HG03095 (cell line): ENCODE data around the gene LINGO1.

Experiments used
- ATAC-seq: cut with Tn5 transposase; IDR thresholded peaks from one replicate; pipeline ENCODE4 v1.9.1; 2021; ENCODE audit warnings: moderate library complexity; ENCODE audit not compliant: unreplicated experiment

The LINGO1 gene, protein sequence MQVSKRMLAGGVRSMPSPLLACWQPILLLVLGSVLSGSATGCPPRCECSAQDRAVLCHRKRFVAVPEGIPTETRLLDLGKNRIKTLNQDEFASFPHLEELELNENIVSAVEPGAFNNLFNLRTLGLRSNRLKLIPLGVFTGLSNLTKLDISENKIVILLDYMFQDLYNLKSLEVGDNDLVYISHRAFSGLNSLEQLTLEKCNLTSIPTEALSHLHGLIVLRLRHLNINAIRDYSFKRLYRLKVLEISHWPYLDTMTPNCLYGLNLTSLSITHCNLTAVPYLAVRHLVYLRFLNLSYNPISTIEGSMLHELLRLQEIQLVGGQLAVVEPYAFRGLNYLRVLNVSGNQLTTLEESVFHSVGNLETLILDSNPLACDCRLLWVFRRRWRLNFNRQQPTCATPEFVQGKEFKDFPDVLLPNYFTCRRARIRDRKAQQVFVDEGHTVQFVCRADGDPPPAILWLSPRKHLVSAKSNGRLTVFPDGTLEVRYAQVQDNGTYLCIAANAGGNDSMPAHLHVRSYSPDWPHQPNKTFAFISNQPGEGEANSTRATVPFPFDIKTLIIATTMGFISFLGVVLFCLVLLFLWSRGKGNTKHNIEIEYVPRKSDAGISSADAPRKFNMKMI

DNA sequence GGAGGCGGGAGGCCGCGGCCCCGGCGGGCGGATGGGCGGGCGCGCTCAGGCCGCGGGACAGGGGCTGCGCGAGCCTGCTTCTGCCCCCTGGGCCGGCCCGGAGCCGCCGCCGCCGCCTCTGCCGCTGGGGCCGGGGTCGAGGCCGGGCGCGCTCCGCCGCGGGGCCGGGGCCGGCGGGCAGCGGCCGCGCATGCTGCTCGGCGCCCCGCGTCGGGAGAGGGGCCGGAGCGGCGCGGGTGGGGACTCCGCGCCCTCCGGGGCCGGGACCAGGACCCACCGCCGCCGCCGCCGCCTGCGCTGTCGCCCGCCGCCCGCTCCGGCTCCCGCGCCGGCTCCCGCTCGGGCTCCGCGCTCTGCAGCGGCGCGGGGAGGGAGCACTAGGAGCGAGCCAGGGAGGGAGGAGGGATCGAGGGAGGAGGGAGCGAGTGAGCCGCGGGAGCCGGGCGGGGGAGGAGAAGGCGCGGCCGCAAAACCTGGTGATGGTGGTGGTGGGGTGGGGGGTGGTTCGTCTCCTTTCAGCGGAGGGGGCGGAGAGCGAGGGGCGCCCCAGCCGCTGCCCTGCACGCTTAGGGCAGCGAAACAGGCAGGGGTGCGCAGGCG lies at the start of gene LINGO1:
TSS of gene LINGO1 (minus strand) at position 379 of the 600 bp plus-strand sequence. CDS start 597 bp downstream, outside the sequence.
- ATAC-seq, result no peak

DNA sequence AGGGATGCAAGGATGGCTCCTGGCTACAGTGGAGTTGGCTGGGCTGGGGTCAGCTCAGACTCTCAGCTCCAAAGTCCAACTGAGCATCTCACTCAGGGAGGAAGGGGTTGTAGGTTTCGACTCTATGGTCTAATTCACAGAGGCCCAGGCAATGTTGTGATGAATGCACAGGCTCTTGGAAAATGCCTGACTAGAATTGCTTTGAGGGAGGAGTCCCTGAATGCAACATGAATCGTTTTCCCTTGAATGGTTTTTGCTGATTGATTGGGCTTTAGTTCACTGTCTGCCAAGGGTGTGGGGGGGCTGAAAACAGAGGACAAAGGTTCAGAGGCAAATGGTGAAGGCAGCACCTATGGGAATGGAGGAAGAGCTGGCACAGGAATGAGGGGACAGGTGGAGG lies 48.6 kb upstream of the LINGO1 start:
- ATAC-seq, result no peak

DNA sequence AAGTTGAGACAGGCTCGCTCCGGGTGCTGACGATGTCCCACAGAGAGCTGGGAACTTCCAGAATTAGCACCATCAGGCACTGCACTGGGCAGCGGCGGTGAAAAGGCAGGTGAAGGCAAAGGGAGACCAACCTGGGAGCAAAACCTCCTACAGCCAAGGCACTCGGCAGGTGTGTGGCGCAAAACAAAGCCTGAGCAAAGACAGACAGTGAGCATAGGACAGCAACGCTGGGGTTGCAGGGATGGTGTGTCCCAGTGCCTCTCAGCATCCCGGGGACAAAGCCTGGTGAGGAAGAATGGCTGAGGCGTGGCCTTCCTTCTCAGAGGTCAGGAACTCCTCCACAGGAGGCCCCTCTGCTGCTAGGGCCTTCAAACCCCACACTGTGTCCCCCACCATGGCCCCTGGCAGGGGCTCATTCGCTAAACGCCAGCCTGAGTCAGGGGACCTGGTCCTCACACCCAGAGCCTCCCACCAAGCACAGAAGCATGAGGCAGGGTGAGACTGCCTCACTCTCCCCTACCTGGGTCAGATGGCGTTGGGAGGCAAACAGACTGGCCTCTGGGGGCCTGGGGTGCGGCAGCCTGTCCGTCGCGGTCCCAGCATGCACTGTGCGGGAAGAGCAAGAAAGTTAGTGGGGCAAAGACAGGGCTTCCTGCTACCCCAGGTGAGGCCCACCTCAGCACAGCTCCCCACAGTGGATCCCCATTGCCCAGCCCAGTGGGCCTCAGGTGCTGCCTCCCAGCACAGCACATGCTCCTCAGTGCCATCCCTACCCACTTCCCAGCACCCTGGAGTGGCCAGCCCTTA lies 44.1 kb upstream of the LINGO1 start:
- no peak for ATAC-seq

GRCh38 chr15:77675806-77676415 lies 43.2 kb upstream of the LINGO1 start:
- no peak for ATAC-seq

- no peak for ATAC-seq
Observed at GRCh38 chr15:77674327-77674726, 41.6 kb upstream of the LINGO1 start.

DNA sequence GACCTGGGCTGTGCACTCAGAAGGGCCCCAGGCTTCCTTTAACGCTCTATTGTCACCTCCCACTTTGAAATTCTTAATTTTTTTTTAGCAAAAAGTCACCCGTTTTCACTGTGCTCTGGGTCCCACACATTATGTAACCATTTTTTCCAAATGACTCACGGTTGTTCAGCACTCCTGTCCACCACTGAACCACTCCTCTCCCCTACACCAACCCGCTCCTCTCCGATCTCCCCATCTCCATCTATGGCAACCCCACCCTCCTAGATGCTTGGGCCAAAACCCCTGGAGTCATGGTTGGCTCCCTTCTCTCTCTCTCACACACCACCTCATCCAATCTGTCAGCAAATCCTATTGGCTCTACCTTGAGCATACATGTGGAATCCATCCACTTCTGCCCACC lies 41.2 kb upstream of the LINGO1 start:
- no peak for ATAC-seq

DNA sequence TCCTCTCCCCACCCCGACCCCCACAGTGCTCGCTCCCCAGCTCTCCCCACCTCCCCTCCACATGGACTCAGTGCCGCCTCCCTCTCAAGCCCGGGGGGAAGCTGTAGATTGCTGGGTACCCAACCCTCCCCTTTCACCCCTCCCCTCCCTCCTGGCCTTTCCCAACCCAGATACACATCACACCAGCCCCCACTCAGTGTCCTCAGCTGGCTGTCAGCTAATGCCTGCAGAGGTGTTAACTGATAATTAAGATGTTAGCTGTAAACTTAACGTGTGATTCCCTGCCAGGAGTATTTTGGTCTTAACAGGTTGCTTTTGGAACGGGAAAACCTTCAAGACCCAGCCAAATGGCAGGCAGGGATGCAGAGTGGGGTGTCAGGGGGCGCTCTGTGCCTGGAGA lies 39.4 kb upstream of the LINGO1 start:
- ATAC-seq, result no peak

GRCh38 chr15:77671362-77672056 lies 38.8 kb upstream of the LINGO1 start:
- ATAC-seq, result no peak

GRCh38 chr15:77670558-77671361 lies 38.0 kb upstream of the LINGO1 start:
- ATAC-seq, result no peak

DNA sequence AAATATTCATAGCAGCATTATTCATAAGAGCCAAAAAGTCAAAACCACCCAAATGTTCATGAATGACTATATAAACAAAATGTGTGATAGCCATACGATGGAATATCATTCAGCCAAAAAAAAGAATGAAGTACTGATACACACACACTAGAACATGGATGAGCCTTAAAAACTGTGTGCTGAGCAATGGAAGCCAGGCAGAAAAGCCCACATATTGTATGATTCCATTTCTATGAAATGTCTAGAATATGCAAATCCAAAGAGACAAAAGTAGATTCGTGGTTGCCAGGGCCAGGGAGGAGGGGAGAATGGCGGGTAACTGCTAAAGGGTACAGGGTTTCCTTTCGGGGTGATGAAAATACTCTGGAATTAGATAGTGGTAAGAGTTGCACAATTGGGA lies 37.2 kb upstream of the LINGO1 start:
- no peak for ATAC-seq

- no peak for ATAC-seq
Observed at GRCh38 chr15:77667338-77668234, 34.9 kb upstream of the LINGO1 start.

DNA sequence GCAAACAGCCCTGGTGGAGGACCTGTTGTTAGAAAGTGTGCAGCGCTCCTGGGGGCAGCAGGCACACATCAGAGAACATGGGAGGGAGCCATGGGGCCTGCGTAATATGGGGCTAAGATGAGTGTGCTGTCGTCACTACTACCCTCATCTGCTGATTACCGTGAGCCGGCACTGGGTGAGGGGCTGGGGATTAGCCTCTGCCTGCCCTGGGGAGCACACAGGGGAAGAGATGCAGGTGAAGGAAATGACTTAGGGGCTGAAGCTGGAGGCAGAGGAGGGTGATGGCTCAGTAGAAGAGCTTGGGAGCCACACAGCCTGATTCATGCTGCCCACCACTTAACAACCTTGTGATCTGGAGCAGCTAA lies 33.6 kb upstream of the LINGO1 start:
- ATAC-seq, result no peak

DNA sequence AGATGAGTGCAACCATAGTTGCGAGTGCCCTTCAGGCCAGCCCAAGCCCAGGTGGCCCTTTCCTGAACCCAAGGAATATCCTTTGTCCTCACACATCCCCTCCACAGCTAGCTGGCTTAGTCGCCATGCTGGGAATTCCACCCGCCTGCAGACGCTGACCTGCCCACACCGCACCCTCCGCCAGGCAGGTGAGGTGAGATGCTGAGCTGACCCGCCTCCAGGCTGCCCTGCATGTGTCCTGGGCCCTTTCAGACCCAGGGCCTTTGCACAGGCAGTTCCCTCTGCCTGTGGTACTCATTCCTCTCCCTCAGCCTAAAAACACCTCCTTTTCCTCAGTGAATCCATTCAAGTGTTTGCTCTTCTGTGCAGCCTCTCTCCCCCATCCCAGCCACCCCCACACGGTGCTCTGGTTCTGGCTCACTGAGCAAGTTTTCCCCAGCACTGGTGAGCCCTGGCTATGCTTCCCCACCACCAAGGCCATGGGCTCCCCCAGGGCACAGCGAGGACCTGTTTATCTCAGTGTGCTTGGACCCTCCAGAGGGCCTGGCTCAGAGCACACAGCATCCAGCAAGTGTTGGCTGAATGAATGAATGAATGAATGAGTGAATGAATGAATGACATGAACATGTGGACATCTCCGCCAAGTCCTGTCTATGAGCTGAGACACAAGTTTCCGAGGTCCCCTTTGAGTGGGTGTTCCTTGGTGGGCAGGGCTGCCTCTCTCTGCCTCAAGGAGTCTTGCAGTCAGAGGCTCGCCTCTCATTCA lies 33.0 kb upstream of the LINGO1 start:
- ATAC-seq, result no peak

GRCh38 chr15:77664428-77664827 lies 31.7 kb upstream of the LINGO1 start:
- ATAC-seq, result no peak

DNA sequence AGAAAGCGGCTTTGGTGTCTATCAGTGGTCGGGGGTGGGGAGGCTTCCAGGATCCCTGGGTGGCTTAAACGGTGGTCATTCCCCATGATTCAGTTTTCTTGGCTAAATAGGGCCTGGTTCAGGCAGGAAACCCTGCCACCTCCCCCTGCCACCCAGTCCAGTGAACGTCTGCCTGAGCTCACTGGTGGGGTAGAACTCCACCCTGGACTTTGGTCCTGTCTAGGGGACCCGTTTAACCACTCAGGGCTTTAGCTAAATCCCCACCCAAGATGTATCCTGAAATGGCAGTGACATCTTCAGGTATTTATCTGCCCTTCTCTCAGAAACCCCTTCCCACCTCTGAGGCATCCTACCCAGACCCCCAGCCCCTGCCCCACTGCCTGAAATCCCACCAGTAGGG lies 30.5 kb upstream of the LINGO1 start:
- ATAC-seq, result no peak

DNA sequence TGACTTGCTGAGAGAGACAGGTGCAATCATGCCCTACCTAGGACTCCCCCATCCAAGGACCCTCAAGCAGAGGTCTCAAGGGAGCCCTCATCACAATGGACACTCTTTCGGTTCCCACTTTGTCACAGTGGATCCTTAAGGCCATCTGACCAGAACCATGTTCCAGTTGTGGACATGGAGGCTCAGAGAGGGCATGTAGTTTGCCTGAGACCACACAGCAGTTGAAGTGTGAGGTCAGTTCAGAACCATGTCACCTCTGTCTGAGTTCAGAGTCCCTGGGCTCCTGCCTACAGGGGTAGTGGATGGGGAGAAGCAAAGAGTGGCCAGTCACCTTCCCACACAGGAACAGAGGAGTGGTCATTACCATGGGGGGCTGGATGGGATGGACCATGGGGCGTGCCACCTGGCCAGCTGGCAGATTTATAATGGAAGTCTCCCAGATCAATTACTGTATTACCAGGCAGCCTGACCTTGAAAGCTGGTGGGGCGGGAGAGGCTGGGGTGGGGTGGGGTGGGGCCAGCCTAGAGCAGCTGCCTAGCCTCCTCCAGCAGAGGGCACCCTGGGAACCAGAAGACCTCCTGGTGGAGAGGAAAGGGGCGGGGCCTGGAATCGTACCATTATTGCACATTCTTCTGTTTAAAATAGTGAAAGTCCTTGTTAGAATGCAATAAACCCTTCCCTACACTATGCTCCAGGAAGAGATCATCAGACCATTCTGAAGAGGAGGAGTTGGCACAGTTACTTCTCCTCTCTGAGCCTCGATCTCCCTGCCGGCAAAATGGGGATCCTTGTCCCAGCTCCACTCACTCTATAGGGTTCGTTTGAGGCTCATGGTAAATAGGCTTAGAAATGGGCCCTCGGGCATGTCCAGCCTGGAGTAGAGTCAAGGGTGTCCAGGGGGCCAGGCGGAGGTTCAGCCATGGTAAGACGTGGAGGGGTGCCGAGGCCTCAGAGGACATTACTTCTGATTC lies 26.9 kb upstream of the LINGO1 start:
- no peak for ATAC-seq

DNA sequence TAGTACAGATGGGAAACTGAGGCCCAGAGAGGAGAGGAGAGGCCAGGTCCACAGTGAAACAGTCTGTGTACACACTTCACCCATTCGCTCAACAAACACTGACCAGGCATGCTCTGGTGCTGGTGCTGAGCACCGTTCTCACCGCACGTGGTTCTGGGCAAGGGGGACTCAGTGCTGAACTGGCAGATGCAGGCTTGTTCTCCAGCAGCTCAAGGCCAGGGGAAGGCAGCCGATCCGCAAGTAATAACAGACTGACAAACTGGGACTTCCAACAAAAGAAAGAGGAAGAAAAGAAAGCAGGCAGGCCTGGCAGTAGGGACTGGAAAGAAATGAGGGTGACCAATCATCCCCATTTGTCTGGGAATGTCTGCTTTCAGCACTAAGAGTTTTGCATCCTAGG lies 25.6 kb upstream of the LINGO1 start:
- no peak for ATAC-seq
